Dendritic cell treated with granulocyte-macrophage colony-stimulating factor and Interleukin-4, amounts not matched to agents 40 ng/mL and 50 ng/mL, for 4 days (primary cell): ENCODE results near the gene DSCAML1.

Experiments used
- H3K27ac Mint-ChIP-seq: one replicate; pipeline ENCODE4 v1.8.0; 2022; ENCODE audit warnings: mild to moderate bottlenecking, mixed read lengths
- H3K27me3 Mint-ChIP-seq: one replicate; pipeline ENCODE4 v1.8.0; 2022; ENCODE audit warnings: mild to moderate bottlenecking, mixed read lengths
- H3K36me3 Mint-ChIP-seq: one replicate; pipeline ENCODE4 v1.8.0; 2022; ENCODE audit warnings: low read depth, mixed read lengths
- H3K4me1 Mint-ChIP-seq: one replicate; pipeline ENCODE4 v1.8.0; 2022; ENCODE audit warnings: low read depth, mixed read lengths
- H3K4me3 Mint-ChIP-seq: one replicate; pipeline ENCODE4 v1.8.0; 2022; ENCODE audit warnings: mild to moderate bottlenecking, moderate library complexity, mixed read lengths
- H3K9me3 Mint-ChIP-seq: one replicate; pipeline ENCODE4 v1.8.0; 2022; ENCODE audit warnings: mixed read lengths
- intact Hi-C: fragments of 100-400 bp; cut with micrococcal nuclease; formaldehyde crosslinking; loops from one replicate; pipeline ENCODE4 v1.15.0; 2022

DSCAML1 gene

GRCh38 chr11:117607449-117607848, 189.6 kb downstream of the DSCAML1 start:
- peaks cover 21% of the 10 kb centered on the region for H3K27me3 Mint-ChIP-seq
- no peaks in the 10 kb centered on the region for H3K36me3 Mint-ChIP-seq
- intact Hi-C loops: no loop called here
- no peak overlapping the region for H3K4me3 Mint-ChIP-seq
- H3K9me3 Mint-ChIP-seq: no peaks in the 10 kb centered on the region
- no peak overlapping the region for H3K27ac Mint-ChIP-seq
- H3K4me1 Mint-ChIP-seq: no peaks in the 10 kb centered on the region

- Mint-ChIP-seq H3K4me1 (no peaks in the 10 kb centered on the region), H3K27ac (no peak overlapping the region)
- intact Hi-C loops: no loop called here
These were observed 190.2 kb downstream of the DSCAML1 start for GRCh38 chr11:117606790-117607189.

GRCh38 chr11:117606211-117606610, 190.8 kb downstream of the DSCAML1 start:
- no peaks in the 10 kb centered on the region for H3K4me1 Mint-ChIP-seq
- peaks cover 15% of the 10 kb centered on the region for H3K27me3 Mint-ChIP-seq
- H3K27ac Mint-ChIP-seq: no peak overlapping the region
- no peak overlapping the region for H3K4me3 Mint-ChIP-seq
- intact Hi-C loops: no loop called here
- no peaks in the 10 kb centered on the region for H3K36me3 Mint-ChIP-seq
- H3K9me3 Mint-ChIP-seq: no peaks in the 10 kb centered on the region

More at GRCh38 chr11:117606790-117607189, 190.2 kb downstream of the DSCAML1 start:
- Mint-ChIP-seq H3K4me3 (no peak overlapping the region), H3K9me3 (no peaks in the 10 kb centered on the region), H3K36me3 (no peaks in the 10 kb centered on the region), H3K27me3 (peaks cover 19% of the 10 kb centered on the region)

- H3K4me1 Mint-ChIP-seq: no peaks in the 10 kb centered on the region
- H3K36me3 Mint-ChIP-seq: no peaks in the 10 kb centered on the region
- intact Hi-C loops: no loop called here
- no peak overlapping the region for H3K4me3 Mint-ChIP-seq
- H3K27me3 Mint-ChIP-seq: peaks cover 16% of the 10 kb centered on the region
- H3K27ac Mint-ChIP-seq: no peak overlapping the region
- no peaks in the 10 kb centered on the region for H3K9me3 Mint-ChIP-seq
These were observed 191.7 kb downstream of the DSCAML1 start for GRCh38 chr11:117605331-117605730.

- Mint-ChIP-seq H3K27ac (no peak overlapping the region), H3K9me3 (no peaks in the 10 kb centered on the region), H3K36me3 (no peaks in the 10 kb centered on the region), H3K4me1 (no peaks in the 10 kb centered on the region), H3K27me3 (peaks cover 22% of the 10 kb centered on the region), H3K4me3 (no peak overlapping the region)
- intact Hi-C loops: no loop called here
These were observed 192.6 kb downstream of the DSCAML1 start for GRCh38 chr11:117604336-117604995.

GRCh38 chr11:117603932-117604331, 193.1 kb downstream of the DSCAML1 start:
- Mint-ChIP-seq H3K9me3 (no peaks in the 10 kb centered on the region), H3K4me3 (no peak overlapping the region), H3K27me3 (peaks cover 22% of the 10 kb centered on the region), H3K27ac (no peak overlapping the region), H3K4me1 (no peaks in the 10 kb centered on the region), H3K36me3 (no peaks in the 10 kb centered on the region)
- intact Hi-C loops: no loop called here

- intact Hi-C loops: no loop called here
- Mint-ChIP-seq H3K4me1 (no peaks in the 10 kb centered on the region), H3K36me3 (no peaks in the 10 kb centered on the region), H3K4me3 (no peak overlapping the region), H3K27ac (no peak overlapping the region), H3K27me3 (peaks cover 24% of the 10 kb centered on the region), H3K9me3 (no peaks in the 10 kb centered on the region)
These were observed 195.9 kb downstream of the DSCAML1 start for GRCh38 chr11:117601006-117601708.

GRCh38 chr11:117600234-117600783, 196.7 kb downstream of the DSCAML1 start:
- Mint-ChIP-seq H3K4me3 (no peak overlapping the region), H3K4me1 (no peaks in the 10 kb centered on the region), H3K9me3 (no peaks in the 10 kb centered on the region), H3K27me3 (peaks cover 21% of the 10 kb centered on the region), H3K36me3 (no peaks in the 10 kb centered on the region), H3K27ac (no peak overlapping the region)
- intact Hi-C loops: no loop called here

- intact Hi-C loops: no loop called here
- peaks cover 23% of the 10 kb centered on the region for H3K27me3 Mint-ChIP-seq
These were observed 199.9 kb downstream of the DSCAML1 start for GRCh38 chr11:117597071-117597470.

GRCh38 chr11:117595440-117595839, 201.6 kb downstream of the DSCAML1 start:
- Mint-ChIP-seq H3K36me3 (no peaks in the 10 kb centered on the region), H3K4me3 (no peak overlapping the region), H3K4me1 (no peaks in the 10 kb centered on the region), H3K27ac (no peak overlapping the region), H3K27me3 (peaks cover 22% of the 10 kb centered on the region), H3K9me3 (no peaks in the 10 kb centered on the region)
- intact Hi-C loops: no loop called here

More at GRCh38 chr11:117597071-117597470, 199.9 kb downstream of the DSCAML1 start:
- H3K4me1 Mint-ChIP-seq: no peaks in the 10 kb centered on the region
- H3K36me3 Mint-ChIP-seq: no peaks in the 10 kb centered on the region
- H3K27ac Mint-ChIP-seq: no peak overlapping the region
- no peak overlapping the region for H3K4me3 Mint-ChIP-seq
- H3K9me3 Mint-ChIP-seq: no peaks in the 10 kb centered on the region

- Mint-ChIP-seq H3K9me3 (no peaks in the 10 kb centered on the region), H3K36me3 (no peaks in the 10 kb centered on the region), H3K27ac (no peak overlapping the region), H3K27me3 (peaks cover 17% of the 10 kb centered on the region), H3K4me1 (no peaks in the 10 kb centered on the region), H3K4me3 (no peak overlapping the region)
- intact Hi-C loops: no loop called here
These were observed 202.3 kb downstream of the DSCAML1 start for GRCh38 chr11:117594721-117595120.

GRCh38 chr11:117593065-117593464, 204.0 kb downstream of the DSCAML1 start:
- intact Hi-C loops: no loop called here
- H3K9me3 Mint-ChIP-seq: no peaks in the 10 kb centered on the region
- H3K27ac Mint-ChIP-seq: no peak overlapping the region
- peaks cover 8% of the 10 kb centered on the region for H3K27me3 Mint-ChIP-seq
- H3K4me1 Mint-ChIP-seq: no peaks in the 10 kb centered on the region
- no peak overlapping the region for H3K4me3 Mint-ChIP-seq
- no peaks in the 10 kb centered on the region for H3K36me3 Mint-ChIP-seq

GRCh38 chr11:117591316-117592039, 205.5 kb downstream of the DSCAML1 start:
- Mint-ChIP-seq H3K4me3 (no peak overlapping the region), H3K27ac (no peak overlapping the region), H3K9me3 (no peaks in the 10 kb centered on the region), H3K4me1 (no peaks in the 10 kb centered on the region), H3K27me3 (peaks cover 7% of the 10 kb centered on the region), H3K36me3 (no peaks in the 10 kb centered on the region)
- intact Hi-C loops: no loop called here

- Mint-ChIP-seq H3K36me3 (no peaks in the 10 kb centered on the region), H3K4me1 (no peaks in the 10 kb centered on the region), H3K4me3 (no peak overlapping the region), H3K27me3 (peaks cover 2% of the 10 kb centered on the region), H3K27ac (no peak overlapping the region), H3K9me3 (no peaks in the 10 kb centered on the region)
- intact Hi-C loops: no loop called here
These were observed 208.0 kb downstream of the DSCAML1 start for GRCh38 chr11:117589063-117589462.
